HCT116 (cell line): ENCODE results near the gene ACP2. TPM values are rescaled to one million over a fixed set of nuclear protein-coding genes. Genes with fewer than 3 reads are reported as not detected.

Source experiments
- ATAC-seq: fragments of 200-7000 bp; cut with Tn5 transposase; 2 replicates; pipeline ENCODE4 v1.9.1; 2020; ENCODE audit warnings: mild to moderate bottlenecking, moderate library complexity
- BruUV-seq: library from RNA; stranded (reverse); fragments of 400-500 nt; replicated peaks from 2 replicates; lab custom pipeline; 2021; lab: Mats Ljungman, UMichigan
- CTCF ChIA-PET: fragments of 300-600 bp; sonication (Branson Sonifier 250); formaldehyde crosslinking; loops from one replicate; lab custom pipeline; 2021; ENCODE audit warnings: antibody characterized with exemption; lab: Charles Lee
- POLR2A ChIA-PET: fragments of 300-600, 350-600 bp; sonication (Branson Sonifier 250); formaldehyde crosslinking; loops from one replicate; lab custom pipeline; 2021; ENCODE audit warnings: antibody characterized with exemption; lab: Charles Lee
- RAD21 ChIA-PET, 2 experiments: fragments of 300-600 bp; sonication (Branson Sonifier 250); formaldehyde crosslinking; loops; one replicate each; lab custom pipeline; 2023; ENCODE audit warnings: low total read pairs in 2 of 2; ENCODE audit not compliant: uncharacterized antibody in 2 of 2, unreplicated experiment in 2 of 2, low non-redundant PET in 1 of 2; lab: Charles Lee
- DNase-seq: peaks from one replicate; pipeline ENCODE4 v3.0.0-alpha.2; 2010; ENCODE audit warnings: low read depth, low spot score
- H2AFZ ChIP-seq: fragments of 200-600 bp; shearing (Covaris generic), sonication (generic); 2 replicates; pipeline ENCODE4 v1.6.1; 2017; ENCODE audit warnings: low read depth, mixed run types, mixed read lengths, antibody characterized with exemption, low read length; ENCODE audit not compliant: poor library complexity, severe bottlenecking
- H3K27ac ChIP-seq: 2 replicates; pipeline ENCODE4 v1.5.1; 2012; ENCODE audit warnings: low read depth, low read length
- H3K27me3 ChIP-seq: fragments of 200-600 bp; sonication (generic); 2 replicates; pipeline ENCODE4 v1.6.1; 2016; ENCODE audit warnings: mixed run types, low read length, mixed read lengths; ENCODE audit not compliant: insufficient read depth
- H3K36me3 ChIP-seq, 2 experiments: fragments of 200-500 bp in 1 of 2; fragments of 200-600 bp in 1 of 2; sonication (Bioruptor generic) in 1 of 2; sonication (generic) in 1 of 2; 2 replicates each; pipeline versions ENCODE4 v1.5.1 to v1.6.1; 2014 to 2016; ENCODE audit warnings: low read length in 2 of 2, inconsistent platforms in 1 of 2, mixed read lengths in 1 of 2, mixed run types in 1 of 2; ENCODE audit not compliant: insufficient read depth in 2 of 2, control insufficient read depth in 1 of 2
- H3K4me1 ChIP-seq, 2 experiments: fragments of 200-600 bp in 1 of 2; sonication (generic) in 1 of 2; 2 replicates each; pipeline versions ENCODE4 v1.5.1 to v1.6.1; 2012 to 2017; ENCODE audit warnings: low read length in 2 of 2, inconsistent platforms in 1 of 2, mild to moderate bottlenecking in 1 of 2, mixed read lengths in 1 of 2, mixed run types in 1 of 2, moderate library complexity in 1 of 2; ENCODE audit not compliant: insufficient read depth in 2 of 2, control insufficient read depth in 1 of 2
- H3K4me2 ChIP-seq: fragments of 200-600 bp; sonication (generic); 2 replicates; pipeline ENCODE4 v1.6.1; 2017; ENCODE audit warnings: mixed run types, low read length, mixed read lengths
- H3K4me3 ChIP-seq, 2 experiments: fragments of 200-600 bp in 1 of 2; sonication (generic) in 1 of 2; replicated peaks in 1 of 2; 2 replicates each; pipeline ENCODE4 v1.5.1; 2011 to 2016; ENCODE audit warnings: low read length in 2 of 2, control low read depth in 1 of 2, low read depth in 1 of 2, mild to moderate bottlenecking in 1 of 2, mixed read lengths in 1 of 2, mixed run types in 1 of 2
- H3K79me2 ChIP-seq: fragments of 200-600 bp; sonication (generic); 2 replicates; pipeline ENCODE4 v1.6.1; 2017; ENCODE audit warnings: mild to moderate bottlenecking, mixed run types, low read length, moderate library complexity, mixed read lengths; ENCODE audit not compliant: insufficient read depth
- H3K9ac ChIP-seq: fragments of 200-600 bp; sonication (generic); 2 replicates; pipeline ENCODE4 v1.6.1; 2016; ENCODE audit warnings: low read length, mixed read lengths
- H3K9me2 ChIP-seq: fragments of 200-600 bp; sonication (generic), shearing (Covaris generic); 2 replicates; pipeline ENCODE4 v1.6.1; 2017; ENCODE audit warnings: mixed run types, mild to moderate bottlenecking, moderate library complexity; ENCODE audit not compliant: insufficient read depth
- H3K9me3 ChIP-seq, 2 experiments: fragments of 200-500 bp in 1 of 2; fragments of 200-600 bp in 1 of 2; sonication (Bioruptor generic) in 1 of 2; sonication (generic) in 1 of 2; 2 replicates each; pipeline ENCODE4 v1.6.1; 2014 to 2017; ENCODE audit warnings: low read length in 2 of 2, mixed read lengths in 2 of 2, inconsistent platforms in 1 of 2, low read depth in 1 of 2, mild to moderate bottlenecking in 1 of 2, mixed run types in 1 of 2, moderate library complexity in 1 of 2; ENCODE audit not compliant: control insufficient read depth in 1 of 2, insufficient read depth in 1 of 2
- H4K20me1 ChIP-seq: fragments of 200-600 bp; sonication (generic), shearing (Covaris generic); 2 replicates; pipeline ENCODE4 v1.6.1; 2017; ENCODE audit warnings: mixed run types, mild to moderate bottlenecking, moderate library complexity; ENCODE audit not compliant: insufficient read depth
- ATF3 ChIP-seq: IDR thresholded peaks from 2 replicates; pipeline ENCODE4 v1.6.1; 2012
- CBX3 ChIP-seq: IDR thresholded peaks from 2 replicates; pipeline ENCODE4 v1.6.1; 2012; ENCODE audit warnings: low read depth
- CEBPB ChIP-seq: IDR thresholded peaks from 2 replicates; pipeline ENCODE4 v1.6.1; 2012; ENCODE audit warnings: low read depth
- EGR1 ChIP-seq: IDR thresholded peaks from 2 replicates; pipeline ENCODE4 v1.6.1; 2012; ENCODE audit warnings: low read depth
- EZH2 ChIP-seq: fragments of 200-600 bp; sonication (generic); IDR thresholded peaks from 2 replicates; pipeline ENCODE4 v1.6.1; 2017; ENCODE audit warnings: antibody characterized with exemption, mixed run types
- EZH2phosphoT487 ChIP-seq: fragments of 200-600 bp; IDR thresholded peaks from 2 replicates; pipeline ENCODE4 v1.6.1; 2018; ENCODE audit warnings: antibody characterized with exemption, borderline replicate concordance
- FOSL1 ChIP-seq: IDR thresholded peaks from 2 replicates; pipeline ENCODE4 v1.6.1; 2012; ENCODE audit warnings: low read depth
- JUND ChIP-seq: IDR thresholded peaks from 2 replicates; pipeline ENCODE4 v1.6.1; 2012
- POLR2A ChIP-seq: IDR thresholded peaks from 2 replicates; pipeline ENCODE4 v1.7.0; 2011; ENCODE audit warnings: borderline replicate concordance; ENCODE audit not compliant: insufficient read depth, insufficient read length; ENCODE audit errors: extremely low read depth
- POLR2AphosphoS5 ChIP-seq: IDR thresholded peaks from 2 replicates; pipeline ENCODE4 v1.6.1; 2011; ENCODE audit warnings: mild to moderate bottlenecking, low read depth, low read length, moderate library complexity
- RAD21 ChIP-seq: IDR thresholded peaks from 2 replicates; pipeline ENCODE4 v1.6.1; 2012; ENCODE audit warnings: low read depth, mild to moderate bottlenecking
- REST ChIP-seq: IDR thresholded peaks from 2 replicates; pipeline ENCODE4 v1.6.1; 2012; ENCODE audit warnings: low read depth
- SIN3A ChIP-seq: IDR thresholded peaks from 2 replicates; pipeline ENCODE4 v1.6.1; 2012; ENCODE audit warnings: low read depth
- SP1 ChIP-seq: IDR thresholded peaks from 2 replicates; pipeline ENCODE4 v1.6.1; 2012; ENCODE audit warnings: low read depth
- SRF ChIP-seq: IDR thresholded peaks from 2 replicates; pipeline ENCODE4 v1.6.1; 2012; ENCODE audit warnings: low read depth
- TCF7L2 ChIP-seq: IDR thresholded peaks from 2 replicates; pipeline ENCODE4 v1.7.0; 2011; ENCODE audit warnings: borderline replicate concordance, inconsistent platforms; ENCODE audit not compliant: insufficient read depth, insufficient read length; ENCODE audit errors: extremely low read depth
- YY1 ChIP-seq: IDR thresholded peaks from 2 replicates; pipeline ENCODE4 v1.6.1; 2011; ENCODE audit warnings: low read length, low read depth, moderate library complexity, mild to moderate bottlenecking; ENCODE audit not compliant: insufficient replicate concordance; ENCODE audit errors: extremely low read depth
- ZFX ChIP-seq: fragments of 450-650 bp; IDR thresholded peaks from 2 replicates; pipeline ENCODE4 v1.6.1; 2017
- ZNF274 ChIP-seq: fragments of 200-500 bp; sonication (Bioruptor generic); IDR thresholded peaks from 2 replicates; pipeline ENCODE4 v1.6.1; 2014; ENCODE audit warnings: mild to moderate bottlenecking, low read depth, low read length, inconsistent platforms
- intact Hi-C: fragments of 100-400 bp; cut with micrococcal nuclease; formaldehyde crosslinking; loops from 2 replicates; pipeline ENCODE4 v1.10.0; 2022
- total RNA-seq: library from RNA; stranded (reverse); gene quantifications from one replicate; pipeline ENCODE4 v1.2.1, GENCODE V29; 2021; ENCODE audit not compliant: unreplicated experiment
- TF ChIP-seq, protein P1 (sequence below): IDR thresholded peaks from 2 replicates; pipeline ENCODE4 v1.6.1; 2012
- TF ChIP-seq, protein P2 (sequence below): IDR thresholded peaks from 2 replicates; pipeline ENCODE4 v1.6.1; 2011; ENCODE audit warnings: mild to moderate bottlenecking, low read length, moderate library complexity; ENCODE audit not compliant: insufficient replicate concordance; ENCODE audit errors: extremely low read depth

The ACP2 gene
- total RNA-seq, 1 experiment from 2014 or later: 21.5 TPM

GRCh38 chr11:47269829-47270305 lies 21.3 kb upstream of the ACP2 start, which contains the start of gene MADD:
Gene MADD (plus strand): TSS chr11:47270133.
- Histone ChIP-seq H3K4me1 (peaks cover 21 to 42% of the 10 kb centered on the region in 2 experiments), H3K9me2 (no peaks in the 10 kb centered on the region), H3K4me3 (peak within 1 kb of the TSS; percentile 59 to 76), H4K20me1 (no peaks in the 10 kb centered on the region), H3K4me2 (peak within 1 kb of the TSS; percentile 83), H3K79me2 (peaks cover 37% of the 10 kb centered on the region), H3K36me3 (0 out of 4 replicates have a peak, but pooled peaks cover 0 to 2% of the 10 kb centered on the region in 2 experiments), H3K9me3 (no peaks in the 10 kb centered on the region), H3K27ac (peak within 1 kb of the TSS; percentile 89), H3K9ac (peak within 1 kb of the TSS; percentile 78), H2AFZ (peak within 1 kb of the TSS; percentile 24), H3K27me3 (no peaks in the 10 kb centered on the region)
- no TSS peak for BruUV-seq
- intact Hi-C loops: loop anchor here (2.0 kb wide), 2 partner anchors 85 to 139 kb away; partner anchors contain the start of gene SLC39A13
- POLR2A ChIA-PET: no interaction called here
- peak; percentile 88 for ATAC-seq
- CTCF ChIA-PET: interaction anchor here (1.4 kb wide), 1 partner anchor 21 kb away, joined by 3 read pairs; no protein-coding TSS in a partner anchor
- peak; percentile 55 for DNase-seq
- RAD21 ChIA-PET: no interaction called here
- TF ChIP-seq EGR1: no peak
- no peak for TF ChIP-seq CBX3
- TF ChIP-seq, protein P1, sequence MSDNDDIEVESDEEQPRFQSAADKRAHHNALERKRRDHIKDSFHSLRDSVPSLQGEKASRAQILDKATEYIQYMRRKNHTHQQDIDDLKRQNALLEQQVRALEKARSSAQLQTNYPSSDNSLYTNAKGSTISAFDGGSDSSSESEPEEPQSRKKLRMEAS: peak; percentile 29; the same call in 1 of the 2 replicates
- no peak for TF ChIP-seq ATF3
- TF ChIP-seq RAD21: no peak
- 0 out of 2 replicates have a peak, but pooled peaks have one; percentile 20 for TF ChIP-seq SIN3A
- TF ChIP-seq, protein P2, sequence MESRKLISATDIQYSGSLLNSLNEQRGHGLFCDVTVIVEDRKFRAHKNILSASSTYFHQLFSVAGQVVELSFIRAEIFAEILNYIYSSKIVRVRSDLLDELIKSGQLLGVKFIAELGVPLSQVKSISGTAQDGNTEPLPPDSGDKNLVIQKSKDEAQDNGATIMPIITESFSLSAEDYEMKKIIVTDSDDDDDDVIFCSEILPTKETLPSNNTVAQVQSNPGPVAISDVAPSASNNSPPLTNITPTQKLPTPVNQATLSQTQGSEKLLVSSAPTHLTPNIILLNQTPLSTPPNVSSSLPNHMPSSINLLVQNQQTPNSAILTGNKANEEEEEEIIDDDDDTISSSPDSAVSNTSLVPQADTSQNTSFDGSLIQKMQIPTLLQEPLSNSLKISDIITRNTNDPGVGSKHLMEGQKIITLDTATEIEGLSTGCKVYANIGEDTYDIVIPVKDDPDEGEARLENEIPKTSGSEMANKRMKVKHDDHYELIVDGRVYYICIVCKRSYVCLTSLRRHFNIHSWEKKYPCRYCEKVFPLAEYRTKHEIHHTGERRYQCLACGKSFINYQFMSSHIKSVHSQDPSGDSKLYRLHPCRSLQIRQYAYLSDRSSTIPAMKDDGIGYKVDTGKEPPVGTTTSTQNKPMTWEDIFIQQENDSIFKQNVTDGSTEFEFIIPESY: no peak
- TF ChIP-seq YY1: no peak
- no peak for TF ChIP-seq REST
- peak; percentile 79 for TF ChIP-seq POLR2AphosphoS5
- no peak for TF ChIP-seq TCF7L2
- no peak; the same call in 1 of the 2 replicates for TF ChIP-seq SP1
- 0 out of 2 replicates have a peak, but pooled peaks have one; percentile 26 for TF ChIP-seq ZFX
- TF ChIP-seq SRF: no peak
- TF ChIP-seq FOSL1: no peak
- no peak for TF ChIP-seq EZH2
- TF ChIP-seq CEBPB: no peak
- 0 out of 2 replicates have a peak, but pooled peaks have one; percentile 14 for TF ChIP-seq JUND
- TF ChIP-seq ZNF274: no peak
- no peak for TF ChIP-seq EZH2phosphoT487
- TF ChIP-seq POLR2A: peak; percentile 52
